B cell (primary cell): Measurements from ENCODE around the gene KIRREL3.

Source experiments
- CTCF ChIP-seq: fragments of 200-600 bp; IDR thresholded peaks from one replicate; pipeline ENCODE4 v1.8.0; 2022; ENCODE audit warnings: antibody characterized with exemption, mild to moderate bottlenecking
- EZH2 ChIP-seq: IDR thresholded peaks from 2 replicates; pipeline ENCODE4 v1.6.1; 2012; ENCODE audit warnings: borderline replicate concordance, low read depth, mild to moderate bottlenecking, moderate library complexity, low read length; ENCODE audit not compliant: insufficient read depth, poor library complexity, severe bottlenecking

- TF ChIP-seq CTCF (no peak), EZH2 (no peak)
Observed at GRCh38 chr11:126578021-126578420, 422.5 kb downstream of the KIRREL3 start.
